KOPT-K1 (cell line): Measurements from ENCODE around the gene INTS3.
"Not testable (repeated sequence)": the region's sequence is repeated elsewhere in the genome, so short reads cannot be mapped to it uniquely, and the experiment has no call there.

Experiments
- H3K27ac ChIP-seq: fragments of 200-600 bp; sonication (generic); 2 replicates; pipeline ENCODE4 v1.5.1; 2016; ENCODE audit warnings: antibody characterized with exemption, mild to moderate bottlenecking, low read depth, low read length; ENCODE audit not compliant: poor library complexity, severe bottlenecking
- H3K36me3 ChIP-seq: fragments of 200-600 bp; sonication (generic); 2 replicates; pipeline ENCODE4 v1.5.1; 2017; ENCODE audit warnings: antibody characterized with exemption, mild to moderate bottlenecking, low read length, moderate library complexity; ENCODE audit not compliant: insufficient read depth
- H3K9me3 ChIP-seq: fragments of 200-600 bp; sonication (generic); 2 replicates; pipeline ENCODE4 v1.5.1; 2017; ENCODE audit warnings: antibody characterized with exemption, low read length, mild to moderate bottlenecking; ENCODE audit not compliant: insufficient read depth, poor library complexity, severe bottlenecking

Gene INTS3

GRCh38 chr1:153696741-153697140 is 31.1 kb upstream of the INTS3 start:
- no peaks in the 10 kb centered on the region for H3K9me3 ChIP-seq
- H3K27ac ChIP-seq, result no peak overlapping the region
- no peaks in the 10 kb centered on the region for H3K36me3 ChIP-seq

- no peaks in the 10 kb centered on the region for H3K36me3 ChIP-seq
- no peaks in the 10 kb centered on the region for H3K9me3 ChIP-seq
- H3K27ac ChIP-seq, result no peak overlapping the region
These were observed 30.4 kb upstream of the INTS3 start for GRCh38 chr1:153697191-153698019.

- no peak overlapping the region for H3K27ac ChIP-seq
- H3K36me3 ChIP-seq, result no peaks in the 10 kb centered on the region
- H3K9me3 ChIP-seq, result no peaks in the 10 kb centered on the region
These were observed 29.6 kb upstream of the INTS3 start for GRCh38 chr1:153698020-153698922.

- no peaks in the 10 kb centered on the region for H3K36me3 ChIP-seq
- H3K9me3 ChIP-seq, result no peaks in the 10 kb centered on the region
- H3K27ac ChIP-seq, result no peak overlapping the region
These were observed 28.7 kb upstream of the INTS3 start for GRCh38 chr1:153698923-153699714.

- no peaks in the 10 kb centered on the region for H3K9me3 ChIP-seq
- no peak overlapping the region for H3K27ac ChIP-seq
- H3K36me3 ChIP-seq, result no peaks in the 10 kb centered on the region
These were observed 28.1 kb upstream of the INTS3 start for GRCh38 chr1:153699768-153700167.

DNA sequence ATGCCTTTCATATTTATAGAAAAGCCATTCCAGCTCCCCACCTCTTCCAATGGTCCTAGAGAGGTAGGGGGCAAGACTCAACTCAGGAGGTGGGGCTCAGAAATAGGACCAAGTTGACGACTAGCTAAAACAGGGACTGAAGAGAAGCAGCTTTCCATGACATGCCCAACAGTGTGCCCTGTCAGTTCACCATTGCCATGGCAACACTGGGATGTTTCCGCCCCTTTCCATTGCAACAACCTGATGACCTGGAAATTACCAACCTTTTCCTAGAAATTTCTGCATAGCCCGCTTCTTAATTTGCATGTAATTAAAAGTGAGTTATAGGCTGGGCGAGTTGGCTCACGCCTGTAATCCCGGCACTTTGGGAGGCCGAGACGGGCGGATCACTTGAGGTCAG is 22.4 kb upstream of the INTS3 start:
- H3K27ac ChIP-seq, result no peak overlapping the region
- H3K9me3 ChIP-seq, result no peaks in the 10 kb centered on the region
- H3K36me3 ChIP-seq, result no peaks in the 10 kb centered on the region

DNA sequence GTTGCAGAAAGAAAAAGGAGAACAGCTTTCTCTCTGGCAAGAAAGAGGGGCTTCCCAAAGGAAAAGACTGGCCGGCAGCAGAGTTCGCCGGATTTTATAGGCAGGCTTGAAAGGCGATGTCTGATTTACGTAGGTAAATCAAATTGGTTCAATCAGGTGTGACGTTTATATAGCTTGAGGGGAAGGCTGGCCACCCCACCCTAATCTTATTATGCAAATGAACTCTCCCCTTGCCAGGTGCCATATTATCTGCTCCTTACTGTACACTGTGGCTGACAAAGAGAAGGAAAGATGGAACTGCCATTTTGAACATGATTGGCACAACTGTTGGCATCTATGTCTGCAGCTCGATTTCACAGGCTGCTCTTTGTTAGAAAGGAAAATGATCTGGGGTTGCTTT is 16.8 kb upstream of the INTS3 start:
- Histone ChIP-seq H3K9me3 (no peaks in the 10 kb centered on the region), H3K36me3 (no peaks in the 10 kb centered on the region), H3K27ac (no peak overlapping the region)

DNA sequence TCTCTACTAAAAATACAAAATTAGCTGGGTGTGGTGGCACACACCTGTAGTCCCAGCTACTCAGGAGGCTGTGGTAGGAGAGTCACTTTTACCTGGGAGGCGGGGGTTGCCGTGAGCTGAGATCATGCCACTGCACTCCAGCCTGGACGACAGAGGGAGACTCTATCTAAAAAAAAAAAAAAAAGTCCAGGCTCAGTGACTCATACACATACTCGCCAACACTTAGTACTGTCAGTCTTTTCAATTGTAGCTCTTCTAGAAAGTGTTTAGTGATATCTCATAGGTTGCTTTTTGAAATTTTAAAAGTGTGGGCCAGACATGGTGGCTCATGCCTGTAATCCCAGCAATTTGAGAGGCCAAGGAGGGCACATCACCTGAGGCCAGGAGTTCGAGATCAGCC is 11.6 kb upstream of the INTS3 start:
- not testable (repeated sequence) for H3K9me3 ChIP-seq, H3K27ac ChIP-seq, H3K36me3 ChIP-seq

GRCh38 chr1:153717330-153717729 is 10.5 kb upstream of the INTS3 start:
- H3K27ac ChIP-seq, result no peak overlapping the region
- no peaks in the 10 kb centered on the region for H3K9me3 ChIP-seq
- H3K36me3 ChIP-seq, result no peaks in the 10 kb centered on the region

DNA sequence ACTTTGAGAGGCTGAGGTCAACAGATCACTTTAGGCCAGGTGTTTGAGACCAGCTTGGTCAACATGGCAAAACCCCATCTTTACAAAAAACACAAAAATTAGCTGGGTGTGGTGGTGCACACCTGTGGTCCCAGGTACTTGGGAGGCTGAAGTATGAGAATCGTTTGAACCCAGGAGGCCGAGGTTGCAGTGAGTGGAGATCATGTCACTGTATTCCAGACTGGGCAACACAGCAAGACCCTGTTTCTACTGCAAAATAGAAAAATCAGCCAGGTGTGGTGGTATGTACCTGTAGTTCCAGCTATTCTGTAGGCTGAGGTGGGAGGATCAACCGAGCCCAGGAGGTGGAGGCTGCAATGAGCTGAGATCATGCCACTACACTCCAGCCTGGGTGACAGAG is 4.2 kb upstream of the INTS3 start:
- no peaks in the 10 kb centered on the region for H3K9me3 ChIP-seq
- H3K27ac ChIP-seq, result no peak overlapping the region
- H3K36me3 ChIP-seq, result no peaks in the 10 kb centered on the region

DNA sequence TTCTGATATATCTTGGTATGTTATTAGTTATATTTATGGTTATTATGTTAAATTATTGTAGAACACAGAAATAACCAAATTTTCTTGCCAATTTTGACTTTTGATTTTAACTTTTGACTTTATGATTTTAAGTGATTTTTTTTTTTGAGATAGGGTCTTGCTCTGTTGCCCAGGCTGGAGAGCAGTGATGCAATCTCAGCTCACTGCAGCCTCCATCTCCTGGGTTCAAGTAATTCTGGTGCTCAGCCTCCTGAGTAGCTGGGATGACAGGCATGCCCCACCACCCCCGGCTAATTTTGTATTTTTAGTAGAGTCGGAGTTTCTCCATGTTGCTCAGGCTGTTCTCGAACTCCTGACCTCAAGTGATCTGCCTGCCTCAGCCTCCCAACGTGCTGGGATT is 3.2 kb upstream of the INTS3 start:
- not testable (repeated sequence) for H3K9me3 ChIP-seq, H3K27ac ChIP-seq, H3K36me3 ChIP-seq

DNA sequence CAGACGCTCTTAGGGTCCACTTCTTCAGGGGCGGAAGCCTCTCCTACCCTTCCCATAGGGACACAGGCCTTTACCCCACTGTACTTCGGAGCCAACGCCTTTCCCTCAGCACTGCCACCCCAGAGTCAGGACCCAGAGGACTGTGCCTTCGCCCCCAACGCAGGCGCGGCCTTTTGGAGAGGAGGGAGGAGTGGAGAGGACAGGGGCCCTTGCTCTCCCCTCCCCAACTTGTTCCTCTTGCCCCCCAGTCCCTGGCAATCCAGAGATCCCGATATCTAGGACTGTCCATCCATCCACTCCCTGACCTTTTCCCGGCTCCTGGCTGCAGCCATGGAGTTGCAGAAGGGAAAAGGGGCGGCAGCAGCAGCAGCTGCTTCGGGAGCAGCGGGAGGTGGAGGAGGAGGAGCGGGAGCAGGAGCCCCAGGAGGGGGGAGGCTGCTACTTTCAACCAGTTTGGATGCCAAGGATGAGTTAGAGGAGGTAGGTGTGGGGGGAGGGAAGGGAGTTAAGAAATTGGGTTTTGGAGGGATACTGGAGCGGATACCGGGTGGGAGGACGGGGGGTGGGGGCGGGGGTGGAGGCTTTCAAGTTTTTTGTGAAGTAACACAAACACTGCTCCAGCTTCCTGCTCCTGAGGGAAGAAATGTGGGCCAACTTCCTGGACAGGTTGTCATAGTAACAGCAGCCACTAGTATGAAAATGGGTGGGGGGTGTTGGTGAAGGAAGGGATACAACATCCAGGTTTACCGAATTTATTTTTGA is 636 bp downstream of the INTS3 start:
- no peaks in the 10 kb centered on the region for H3K9me3 ChIP-seq
- H3K36me3 ChIP-seq, result no peaks in the 10 kb centered on the region
- H3K27ac ChIP-seq, result peak overlapping the region; percentile 97

GRCh38 chr1:153730468-153730988 is 2.7 kb downstream of the INTS3 start:
- H3K36me3 ChIP-seq, result peaks cover 1% of the 10 kb centered on the region; the same call in 1 of the 2 replicates
- H3K27ac ChIP-seq, result no peak overlapping the region
- no peaks in the 10 kb centered on the region for H3K9me3 ChIP-seq

DNA sequence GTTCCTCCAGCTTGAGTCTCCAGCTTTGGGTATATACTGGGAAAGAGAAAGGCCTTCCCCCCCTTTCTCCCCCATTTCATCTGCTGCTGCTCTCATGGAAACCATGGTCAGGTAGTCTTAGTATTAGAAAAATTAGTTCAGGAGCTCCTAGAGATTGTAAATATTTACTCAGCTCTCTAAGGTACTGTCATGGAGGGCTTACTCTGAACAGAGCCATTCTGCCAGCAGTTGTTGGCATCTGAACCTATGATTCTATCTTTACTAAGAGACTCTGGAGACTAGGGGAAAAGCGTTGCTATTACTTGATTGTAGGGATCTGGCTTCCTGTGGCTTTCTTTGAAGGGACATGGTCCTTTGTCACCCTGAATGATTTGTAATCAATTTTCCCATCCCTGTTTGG is 6.1 kb downstream of the INTS3 start:
- H3K36me3 ChIP-seq, result peaks cover 8% of the 10 kb centered on the region; the same call in 1 of the 2 replicates

More for the DNA sequence above, 6.1 kb downstream of the INTS3 start:
- H3K27ac ChIP-seq, result no peak overlapping the region
- no peaks in the 10 kb centered on the region for H3K9me3 ChIP-seq
